ENCODE data around the gene CDC25A.

DNA sequence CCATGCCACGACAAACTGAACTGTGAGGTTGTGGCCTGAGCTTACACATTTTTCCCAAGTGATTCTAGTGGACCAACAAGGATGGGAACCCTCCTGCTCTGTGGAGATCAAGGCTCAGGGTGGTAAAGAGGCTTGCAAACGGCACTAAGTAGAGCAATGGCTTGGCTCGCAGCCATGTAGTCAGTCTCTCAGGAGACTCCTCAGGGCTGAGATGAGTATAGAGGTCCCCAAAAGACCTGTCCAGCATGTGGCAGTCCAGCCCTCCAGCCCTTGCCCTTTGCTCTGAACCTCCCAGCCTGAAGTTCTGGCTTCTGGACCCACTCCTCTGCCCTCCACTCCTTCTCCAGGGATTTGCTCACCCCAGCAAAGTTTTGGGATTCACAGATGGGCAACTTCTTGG, 26.8 kb upstream of the CDC25A start:
- TF ChIP-seq, protein P1, sequence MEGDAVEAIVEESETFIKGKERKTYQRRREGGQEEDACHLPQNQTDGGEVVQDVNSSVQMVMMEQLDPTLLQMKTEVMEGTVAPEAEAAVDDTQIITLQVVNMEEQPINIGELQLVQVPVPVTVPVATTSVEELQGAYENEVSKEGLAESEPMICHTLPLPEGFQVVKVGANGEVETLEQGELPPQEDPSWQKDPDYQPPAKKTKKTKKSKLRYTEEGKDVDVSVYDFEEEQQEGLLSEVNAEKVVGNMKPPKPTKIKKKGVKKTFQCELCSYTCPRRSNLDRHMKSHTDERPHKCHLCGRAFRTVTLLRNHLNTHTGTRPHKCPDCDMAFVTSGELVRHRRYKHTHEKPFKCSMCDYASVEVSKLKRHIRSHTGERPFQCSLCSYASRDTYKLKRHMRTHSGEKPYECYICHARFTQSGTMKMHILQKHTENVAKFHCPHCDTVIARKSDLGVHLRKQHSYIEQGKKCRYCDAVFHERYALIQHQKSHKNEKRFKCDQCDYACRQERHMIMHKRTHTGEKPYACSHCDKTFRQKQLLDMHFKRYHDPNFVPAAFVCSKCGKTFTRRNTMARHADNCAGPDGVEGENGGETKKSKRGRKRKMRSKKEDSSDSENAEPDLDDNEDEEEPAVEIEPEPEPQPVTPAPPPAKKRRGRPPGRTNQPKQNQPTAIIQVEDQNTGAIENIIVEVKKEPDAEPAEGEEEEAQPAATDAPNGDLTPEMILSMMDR (IDR thresholded peaks at IDR 0.05) = no peak
- no peak for TF ChIP-seq ZFX (IDR thresholded peaks at IDR 0.05; ENCODE audit: borderline replicate concordance)
